Effector CD4-positive, alpha-beta T cell (primary cell): ENCODE results near the gene CCDC12.
A peak's percentile ranks its signal among the peaks of the same experiment; 100 is the strongest.

Source experiments
- DNase-seq: peaks from one replicate; pipeline ENCODE4 v3.0.0-alpha.2; 2020
- total RNA-seq: gene quantifications from one replicate; lab custom pipeline; 2026; lab: John Stamatoyannopoulos, UW

CCDC12 gene
- total RNA-seq = 45.6 reads per million, percentile 66 among the genes with 10 or more reads in this experiment

- DNase-seq = peak; percentile 91
Observed at GRCh38 chr3:46976326-46977190, at the start of gene CCDC12. TSS of gene CCDC12 (minus strand) at chr3:46976745. CDS start at chr3:46976732, 13 bp downstream.

- DNase-seq = no peak
Observed at GRCh38 chr3:47024932-47025331, 48.4 kb upstream of the CCDC12 start.

GRCh38 chr3:47022641-47023071, 46.1 kb upstream of the CCDC12 start:
- DNase-seq = no peak

- no peak for DNase-seq
Observed at GRCh38 chr3:47020311-47020710, 43.8 kb upstream of the CCDC12 start.

DNA sequence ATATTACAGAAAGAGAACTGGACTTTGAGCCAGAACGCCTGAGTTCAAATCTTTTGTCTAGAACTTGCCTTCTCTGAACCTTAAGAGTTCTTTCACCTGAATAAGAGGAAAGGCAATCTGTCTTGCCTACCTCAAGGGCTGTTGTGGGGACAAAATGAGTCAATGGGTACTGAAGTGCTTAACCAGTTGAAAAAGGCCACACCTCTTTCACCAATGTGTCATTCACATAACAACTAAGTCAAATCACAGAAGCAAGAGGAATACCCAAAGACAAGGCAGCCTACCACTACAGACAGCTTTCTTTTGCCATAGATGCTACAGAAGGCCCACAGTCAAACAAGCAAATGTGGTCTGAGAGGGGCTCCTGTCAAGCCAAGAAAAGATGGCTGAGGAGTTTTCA, 42.7 kb upstream of the CCDC12 start:
- DNase-seq = no peak

DNA sequence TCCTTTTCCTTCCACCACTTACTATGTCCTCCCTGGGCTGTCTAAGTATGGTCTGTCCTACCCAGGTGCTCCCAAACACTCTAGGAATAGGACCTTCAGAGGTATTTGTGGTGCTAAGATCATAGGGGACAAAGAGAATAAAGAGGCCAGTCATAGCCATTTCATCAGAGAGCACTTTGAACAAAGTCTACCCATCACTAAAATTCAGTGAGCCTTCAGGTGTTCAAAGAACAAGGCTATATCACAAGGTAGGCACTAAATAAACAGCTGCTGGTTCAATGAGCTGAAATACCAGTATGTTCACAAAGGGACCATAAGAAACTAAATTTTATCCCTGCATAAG, 41.7 kb upstream of the CCDC12 start:
- DNase-seq = no peak

DNA sequence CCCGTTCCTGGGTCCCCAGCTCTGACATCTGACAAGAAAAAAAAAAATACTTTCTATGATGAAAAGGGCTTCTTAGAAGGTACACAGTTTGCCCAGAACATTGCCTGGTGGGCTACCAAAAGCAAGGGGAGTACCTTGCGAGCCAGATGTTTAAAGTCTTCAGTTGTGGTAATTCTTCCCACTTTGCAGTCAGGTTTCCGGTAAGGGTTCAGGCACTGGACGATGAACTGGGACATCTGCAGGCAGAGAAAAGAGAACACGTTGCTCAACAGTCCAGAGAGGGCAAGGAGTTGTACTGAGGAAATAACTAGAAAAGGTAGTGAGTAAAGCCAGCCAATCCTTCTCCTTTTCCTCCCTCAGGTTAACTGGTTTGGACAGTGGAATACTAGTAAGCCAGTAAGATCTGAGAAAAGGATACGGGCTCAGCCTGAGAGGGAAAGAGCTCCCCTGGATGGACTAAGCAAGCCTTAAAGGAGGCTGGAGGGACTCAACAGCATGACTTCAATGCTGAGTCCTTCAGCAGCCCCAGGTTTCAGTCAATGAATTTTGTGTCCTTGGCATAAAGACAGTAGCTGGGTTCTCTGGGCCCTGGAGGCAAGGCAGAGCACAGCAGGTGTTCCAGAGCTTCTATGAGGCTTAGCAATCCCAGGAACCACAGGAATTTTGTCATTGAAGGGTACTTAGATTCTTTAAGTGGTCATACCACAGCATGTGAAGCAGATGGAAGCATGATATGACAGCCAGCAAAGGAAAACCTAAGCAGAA, 41.1 kb upstream of the CCDC12 start:
- no peak for DNase-seq

- DNase-seq = no peak
Observed at GRCh38 chr3:47016934-47017435, 40.4 kb upstream of the CCDC12 start.

GRCh38 chr3:47016086-47016933, 39.8 kb upstream of the CCDC12 start:
- DNase-seq = no peak

DNA sequence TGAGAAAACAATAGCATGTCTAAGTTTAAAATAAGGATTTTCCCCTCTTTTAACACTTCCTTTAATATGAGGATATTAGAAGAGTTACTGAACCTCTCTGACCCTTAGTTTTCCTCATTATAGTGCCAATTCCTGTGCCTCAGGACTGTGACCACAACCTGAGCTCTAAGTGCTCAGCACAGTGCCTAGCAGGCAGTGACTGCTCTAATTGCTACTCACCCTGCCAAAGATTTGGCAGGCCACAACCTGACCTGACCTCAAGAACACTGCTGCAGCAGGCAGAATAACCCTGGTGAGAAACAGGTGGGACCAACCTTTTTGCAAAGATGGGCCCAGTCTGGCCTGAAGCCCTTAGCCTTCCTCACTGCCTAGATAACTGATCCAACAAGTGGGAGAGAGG, 38.6 kb upstream of the CCDC12 start:
- DNase-seq = no peak

- DNase-seq = no peak
Observed at GRCh38 chr3:47014036-47014435, 37.5 kb upstream of the CCDC12 start.

DNA sequence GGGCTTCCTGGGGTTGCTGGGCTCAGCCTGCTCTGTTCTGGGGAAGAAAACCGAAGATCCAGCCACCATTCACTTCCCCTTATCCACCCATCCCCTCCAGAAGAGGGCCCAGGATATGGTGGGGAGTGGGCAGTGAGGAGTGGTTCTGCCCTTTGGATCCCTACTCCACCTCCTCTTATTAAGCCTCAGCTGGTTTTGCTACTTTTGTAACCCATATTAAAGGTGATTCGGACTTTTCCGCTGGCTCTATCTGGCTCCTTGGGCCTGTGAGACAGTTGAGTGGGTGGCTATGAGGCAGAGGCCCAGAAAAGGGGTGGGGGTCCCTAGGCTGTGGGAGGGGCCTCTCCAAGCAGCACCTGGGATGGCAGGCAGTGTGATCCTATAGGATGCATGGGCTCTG, 36.7 kb upstream of the CCDC12 start:
- no peak for DNase-seq

DNA sequence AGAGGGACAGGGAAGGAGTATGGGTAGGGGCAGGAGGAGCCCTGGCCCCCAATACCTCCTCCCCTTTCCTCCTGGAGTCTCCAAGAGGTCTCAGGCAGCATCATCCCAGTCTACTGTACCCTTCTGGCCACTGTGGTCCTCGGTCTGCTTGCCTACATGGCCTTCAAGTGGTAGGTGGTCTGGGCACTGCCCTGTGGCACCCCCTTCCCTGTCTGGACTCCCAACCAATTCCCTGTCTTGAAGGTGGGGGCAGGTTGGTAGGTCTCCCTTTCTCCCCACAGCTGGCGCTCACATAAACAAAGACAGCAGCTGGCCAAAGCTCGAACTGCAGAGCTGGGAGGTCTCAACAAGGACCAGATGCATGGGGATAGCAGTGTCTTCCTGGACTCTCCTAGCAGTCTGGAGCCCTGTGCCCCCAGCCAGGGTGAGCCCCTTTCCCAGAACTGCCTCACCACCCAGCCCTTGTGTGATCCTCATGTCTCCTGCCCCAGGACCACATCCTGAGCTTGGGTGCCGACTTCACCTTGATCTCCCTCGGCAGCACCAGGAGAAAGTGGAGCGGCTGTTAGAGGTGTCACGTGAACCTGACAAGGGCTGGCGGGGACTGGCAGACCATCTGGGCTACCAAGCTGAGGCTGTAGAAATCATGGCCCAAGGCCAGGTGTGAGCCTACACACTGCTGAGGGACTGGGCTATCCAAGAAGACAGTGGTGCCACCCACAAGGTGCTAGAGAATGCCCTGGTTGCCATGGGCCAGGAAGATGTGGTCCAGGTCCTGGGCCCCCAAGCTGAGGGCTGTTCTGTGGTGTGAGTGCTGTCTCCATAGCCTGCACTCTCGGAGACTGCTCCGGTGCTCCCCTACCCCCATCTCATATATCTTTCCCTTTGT, 36.0 kb upstream of the CCDC12 start:
- DNase-seq = no peak

GRCh38 chr3:47011371-47011770, 34.8 kb upstream of the CCDC12 start:
- DNase-seq = no peak

DNA sequence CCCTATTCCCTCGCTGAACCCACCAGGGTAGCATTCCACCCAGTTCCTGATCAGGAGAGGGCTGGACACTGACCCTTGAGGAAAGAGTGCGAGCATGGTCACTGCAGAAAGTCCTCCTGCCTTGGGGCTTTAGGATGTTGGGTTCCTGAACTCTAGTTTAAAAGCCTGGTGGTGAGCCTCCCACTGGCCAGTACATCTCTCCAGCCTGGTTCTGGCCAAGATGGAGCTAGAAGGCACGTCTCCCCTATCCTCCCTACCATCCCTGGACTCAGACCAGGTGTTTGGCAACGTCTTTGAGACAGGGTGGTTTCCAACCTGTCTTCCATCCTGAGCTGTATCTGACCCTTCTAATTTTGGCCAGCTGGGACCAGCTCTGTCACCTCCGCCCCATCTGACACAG, 34.4 kb upstream of the CCDC12 start:
- no peak for DNase-seq

DNA sequence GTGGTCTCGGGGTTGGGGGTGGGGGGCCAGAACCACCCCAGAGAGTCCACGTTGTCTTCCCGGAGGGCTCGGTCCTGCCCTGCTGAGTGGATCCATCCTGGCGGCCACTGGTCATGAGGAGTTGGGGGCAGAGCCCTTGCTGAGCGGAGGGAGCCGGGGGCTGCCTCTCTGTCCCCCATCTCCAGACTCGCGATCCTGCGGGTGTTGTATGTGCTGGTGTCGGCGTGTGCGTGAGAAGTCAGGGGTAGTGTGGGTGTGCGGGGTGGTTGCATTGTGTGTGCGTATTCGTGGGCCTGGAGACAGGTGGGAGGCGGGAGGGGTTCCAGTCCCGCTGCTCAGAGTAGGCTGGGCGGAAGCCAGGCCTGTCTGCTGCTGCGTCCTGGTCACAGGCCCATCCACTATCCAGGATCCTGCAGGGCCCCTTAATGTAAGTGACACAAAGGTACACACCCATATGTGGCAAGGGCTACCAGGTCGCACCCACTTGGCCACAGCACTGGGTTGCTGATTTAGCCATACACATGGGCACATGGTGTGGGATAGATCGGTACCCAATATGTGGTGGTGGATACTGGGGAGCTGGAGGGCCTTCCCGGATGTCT, 33.7 kb upstream of the CCDC12 start:
- DNase-seq = no peak

- peak; percentile 57 for DNase-seq
Observed at GRCh38 chr3:47009225-47010110, 32.9 kb upstream of the CCDC12 start.

- no peak for DNase-seq
Observed at GRCh38 chr3:47008851-47009224, 32.3 kb upstream of the CCDC12 start.

DNA sequence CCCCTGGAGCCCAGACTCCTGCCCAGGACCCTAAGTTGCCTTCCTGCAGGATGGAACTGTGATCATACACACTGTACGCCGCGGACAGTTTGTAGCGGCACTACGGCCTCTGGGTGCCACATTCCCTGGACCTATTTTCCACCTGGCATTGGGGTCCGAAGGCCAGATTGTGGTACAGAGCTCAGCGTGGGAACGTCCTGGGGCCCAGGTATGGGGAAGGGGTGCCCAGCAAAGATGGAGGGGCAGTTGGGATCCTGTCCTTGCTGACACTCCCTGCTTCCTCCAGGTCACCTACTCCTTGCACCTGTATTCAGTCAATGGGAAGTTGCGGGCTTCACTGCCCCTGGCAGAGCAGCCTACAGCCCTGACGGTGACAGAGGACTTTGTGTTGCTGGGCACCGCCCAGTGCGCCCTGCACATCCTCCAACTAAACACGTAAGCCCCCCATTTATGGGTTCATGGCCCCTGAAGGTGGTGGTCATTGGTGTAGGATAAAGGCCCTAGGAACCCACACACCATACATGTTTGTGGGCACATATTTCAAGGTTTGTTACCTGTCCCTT, 31.8 kb upstream of the CCDC12 start:
- DNase-seq = no peak
